ENCODE measurements around the gene GVQW3. TPM values are rescaled to one million over a fixed set of nuclear protein-coding genes. Genes with fewer than 3 reads are reported as not detected.

The GVQW3 gene
- total and polyA plus RNA-seq, 2 of the 8 experiments (the other 6 are each of a cell fraction or from before 2014, with no cell fraction given), result 5.5 to 8.1 TPM

DNA sequence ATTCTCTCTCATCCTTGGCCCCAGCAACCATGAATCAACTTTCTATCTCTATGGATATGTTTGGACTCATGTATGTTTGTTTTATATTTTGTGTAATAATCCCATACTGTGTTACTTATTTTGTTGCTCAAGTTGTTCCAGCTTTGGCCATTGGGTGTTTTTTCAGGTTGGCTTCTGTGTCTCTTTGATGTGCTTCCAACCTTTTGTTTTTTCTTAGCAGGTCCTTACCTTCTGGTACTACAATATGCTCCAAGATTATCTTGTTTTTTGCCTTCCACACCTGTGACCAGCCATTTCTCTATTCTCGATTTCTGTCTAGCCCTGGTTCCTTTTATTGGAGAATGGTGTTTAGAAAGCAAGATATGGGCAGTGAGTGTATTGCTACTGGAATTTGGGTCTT, 14.2 kb downstream of the GVQW3 start:
- no peak overlapping the region for H3K4ac ChIP-seq (replicated peaks; ENCODE audit: insufficient read length, low read depth, low read length)
- H2BK120ac ChIP-seq (replicated peaks; ENCODE audit: low read depth, low read length), result no peak overlapping the region
- H4K5ac ChIP-seq (ENCODE audit: insufficient read length, low read depth, low read length), result no peak overlapping the region
- no peaks in the 10 kb centered on the region for H3K23me2 ChIP-seq (ENCODE audit: low read depth, low read length)
- H3K9me3 ChIP-seq (ENCODE audit: insufficient read depth in 2 of 2, low read depth in 1 of 2, low read length in 1 of 2), result no peaks in the 10 kb centered on the region
- no peak overlapping the region for H3K56ac ChIP-seq (replicated peaks; ENCODE audit: insufficient read length, low read depth, low read length)
- H2AK5ac ChIP-seq (ENCODE audit: low read depth, low read length), result no peak overlapping the region
- 67% methylated on average over 1 of the region's 1 CpG; no CpG with 5 or more reads in 1 of the 2 experiments for WGBS, 2 experiments (ENCODE audit: extremely low coverage in 1 of 2, insufficient coverage in 1 of 2, insufficient read length in 1 of 2, insufficient replicate concordance in 2 of 2, low coverage in 1 of 2, low lambda C conversion rate in 2 of 2, missing lambda C conversion rate in 1 of 2)
- no peak overlapping the region for H3K14ac ChIP-seq (ENCODE audit: insufficient read length)
- FAIRE-seq (no peak), DNase-seq (ENCODE audit: low read depth in 1 of 2, low spot score in 2 of 2) (no peak)
- no peak overlapping the region for H3K9ac ChIP-seq (replicated peaks in 1 of 4; ENCODE audit: extremely low read depth in 1 of 4, low read depth in 3 of 4, low read length in 3 of 4)
- H2BK12ac ChIP-seq (ENCODE audit: low read depth, low read length), result no peak overlapping the region
- no peak overlapping the region for H2BK20ac ChIP-seq (ENCODE audit: low read length)
- CTCF ChIA-PET (ENCODE audit: partially characterized antibody), result interaction anchor here (1.1 to 1.3 kb wide), 2 partner anchors 10 to 13 kb away, joined by 3 to 4 read pairs; no protein-coding TSS in a partner anchor
- H3K27me3 ChIP-seq (replicated peaks in 1 of 4; ENCODE audit: control insufficient read depth in 3 of 4, extremely low read depth in 1 of 4, insufficient read depth in 3 of 4, low read length in 3 of 4), result no peaks in the 10 kb centered on the region
- no peak overlapping the region for H3K4me2 ChIP-seq (ENCODE audit: insufficient read depth in 1 of 2, low read depth in 2 of 2, low read length in 2 of 2)
- H3K27ac ChIP-seq (ENCODE audit: low read depth, low read length), result no peak overlapping the region
- no peak overlapping the region for H3K18ac ChIP-seq (ENCODE audit: extremely low read depth, low read length)
- H2AFZ ChIP-seq (ENCODE audit: low read length), result no peak overlapping the region
- H4K20me1 ChIP-seq (replicated peaks in 1 of 2; ENCODE audit: control insufficient read depth in 1 of 2, insufficient read depth in 2 of 2, low read length in 2 of 2), result no peaks in the 10 kb centered on the region
- H3K79me1 ChIP-seq (ENCODE audit: low read depth, low read length), result no peaks in the 10 kb centered on the region
- POLR2A ChIA-PET (ENCODE audit: partially characterized antibody), result no interaction called here
- no peaks in the 10 kb centered on the region for H3K79me2 ChIP-seq (ENCODE audit: control insufficient read depth in 1 of 2, insufficient read depth in 2 of 2, low read length in 2 of 2)
- H4K8ac ChIP-seq (ENCODE audit: extremely low read depth, insufficient read depth, low read length), result no peak overlapping the region
- H2BK5ac ChIP-seq (ENCODE audit: low read depth, low read length), result no peak overlapping the region
- no peaks in the 10 kb centered on the region for H3K36me3 ChIP-seq (ENCODE audit: control insufficient read depth in 2 of 4, insufficient read depth in 4 of 4, low read length in 3 of 4)
- H3K4me3 ChIP-seq (ENCODE audit: extremely low read depth in 1 of 4, insufficient read depth in 2 of 4, low read depth in 3 of 4, low read length in 4 of 4), result no peak overlapping the region
- no peaks in the 10 kb centered on the region for H3K4me1 ChIP-seq (replicated peaks in 1 of 4; ENCODE audit: control insufficient read depth in 3 of 4, insufficient read depth in 4 of 4, low read length in 3 of 4)
- no peak overlapping the region for H3K23ac ChIP-seq (ENCODE audit: insufficient read length)
- no peak overlapping the region for H2BK15ac ChIP-seq (ENCODE audit: low read length)
- H4K91ac ChIP-seq (replicated peaks; ENCODE audit: insufficient read length, low read length), result no peak overlapping the region
- no peak for TF ChIP-seq SUZ12 (IDR thresholded peaks at IDR 0.05; ENCODE audit: low read length)
- no peak for TF ChIP-seq POLR2A (IDR thresholded peaks at IDR 0.05; ENCODE audit: control extremely low read depth in 1 of 2, low read depth in 2 of 2, low read length in 2 of 2)
- TF ChIP-seq CHD1 (IDR thresholded peaks at IDR 0.05; ENCODE audit: low read depth, low read length), result no peak
- TF ChIP-seq CHD2 (IDR thresholded peaks at IDR 0.05; ENCODE audit: low read length), result no peak
- TF ChIP-seq SIX5 (IDR thresholded peaks at IDR 0.05; ENCODE audit: low read depth, low read length), result no peak
- no peak for TF ChIP-seq ZNF274 (IDR thresholded peaks at IDR 0.05; ENCODE audit: borderline replicate concordance, extremely low read depth, low read length)
- no peak for TF ChIP-seq CBX8 (IDR thresholded peaks at IDR 0.05; ENCODE audit: borderline replicate concordance, low read depth, low read length)
- no peak for TF ChIP-seq GTF2F1 (IDR thresholded peaks at IDR 0.05; ENCODE audit: borderline replicate concordance, low read depth, low read length)
- TF ChIP-seq PHF8 (conservative IDR thresholded peaks at IDR 0.05; ENCODE audit: low read depth, low read length), result no peak
- no peak for TF ChIP-seq TBP (IDR thresholded peaks at IDR 0.05; ENCODE audit: low read depth, low read length)
- TF ChIP-seq, protein P1, sequence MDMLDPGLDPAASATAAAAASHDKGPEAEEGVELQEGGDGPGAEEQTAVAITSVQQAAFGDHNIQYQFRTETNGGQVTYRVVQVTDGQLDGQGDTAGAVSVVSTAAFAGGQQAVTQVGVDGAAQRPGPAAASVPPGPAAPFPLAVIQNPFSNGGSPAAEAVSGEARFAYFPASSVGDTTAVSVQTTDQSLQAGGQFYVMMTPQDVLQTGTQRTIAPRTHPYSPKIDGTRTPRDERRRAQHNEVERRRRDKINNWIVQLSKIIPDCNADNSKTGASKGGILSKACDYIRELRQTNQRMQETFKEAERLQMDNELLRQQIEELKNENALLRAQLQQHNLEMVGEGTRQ (IDR thresholded peaks at IDR 0.05; ENCODE audit: low read length), result no peak
- TF ChIP-seq, protein P2, sequence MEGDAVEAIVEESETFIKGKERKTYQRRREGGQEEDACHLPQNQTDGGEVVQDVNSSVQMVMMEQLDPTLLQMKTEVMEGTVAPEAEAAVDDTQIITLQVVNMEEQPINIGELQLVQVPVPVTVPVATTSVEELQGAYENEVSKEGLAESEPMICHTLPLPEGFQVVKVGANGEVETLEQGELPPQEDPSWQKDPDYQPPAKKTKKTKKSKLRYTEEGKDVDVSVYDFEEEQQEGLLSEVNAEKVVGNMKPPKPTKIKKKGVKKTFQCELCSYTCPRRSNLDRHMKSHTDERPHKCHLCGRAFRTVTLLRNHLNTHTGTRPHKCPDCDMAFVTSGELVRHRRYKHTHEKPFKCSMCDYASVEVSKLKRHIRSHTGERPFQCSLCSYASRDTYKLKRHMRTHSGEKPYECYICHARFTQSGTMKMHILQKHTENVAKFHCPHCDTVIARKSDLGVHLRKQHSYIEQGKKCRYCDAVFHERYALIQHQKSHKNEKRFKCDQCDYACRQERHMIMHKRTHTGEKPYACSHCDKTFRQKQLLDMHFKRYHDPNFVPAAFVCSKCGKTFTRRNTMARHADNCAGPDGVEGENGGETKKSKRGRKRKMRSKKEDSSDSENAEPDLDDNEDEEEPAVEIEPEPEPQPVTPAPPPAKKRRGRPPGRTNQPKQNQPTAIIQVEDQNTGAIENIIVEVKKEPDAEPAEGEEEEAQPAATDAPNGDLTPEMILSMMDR (IDR thresholded peaks at IDR 0.05; ENCODE audit: control extremely low read depth in 1 of 3, insufficient read depth in 1 of 3, low read depth in 1 of 3, low read length in 3 of 3), result no peak

Measured in H1 (cell line).